Measurements from ENCODE around the gene CIAPIN1. TPM values are rescaled to one million over a fixed set of nuclear protein-coding genes. Genes with fewer than 3 reads are reported as not detected.

Gene CIAPIN1
- total RNA-seq, 1 experiment from 2014 or later = 98.3 TPM

GRCh38 chr16:57387598-57388354, 59.4 kb downstream of the CIAPIN1 start:
- POLR2A ChIA-PET = no interaction called here
- Mint-ChIP-seq H3K27ac (ENCODE audit: unreplicated experiment) (no peak overlapping the region), H3K27me3 (ENCODE audit: insufficient read depth, unreplicated experiment) (no peaks in the 10 kb centered on the region), H3K4me1 (ENCODE audit: low read depth, unreplicated experiment) (peaks cover 25% of the 10 kb centered on the region), H3K36me3 (ENCODE audit: insufficient read depth, unreplicated experiment) (no peaks in the 10 kb centered on the region), H3K9me3 (ENCODE audit: unreplicated experiment) (no peaks in the 10 kb centered on the region), H3K4me3 (ENCODE audit: unreplicated experiment) (no peak overlapping the region)
- no peak for DNase-seq
- no peaks in the 10 kb centered on the region for H3K36me3 ChIP-seq (ENCODE audit: control insufficient read depth, insufficient read depth, low read length)
- H3K4me3 ChIP-seq (ENCODE audit: low read depth, low read length) = no peak overlapping the region
- no TSS peak for BruUV-seq (replicated peaks)
- H3K27me3 ChIP-seq (replicated peaks; ENCODE audit: control insufficient read depth, insufficient read depth, low read length) = no peaks in the 10 kb centered on the region
- peaks cover 20% of the 10 kb centered on the region for H3K4me1 ChIP-seq
- no peak for TF ChIP-seq CTCF (IDR thresholded peaks at IDR 0.05; ENCODE audit: insufficient read depth in 1 of 2, low read depth in 1 of 2, low read length in 1 of 2, severe bottlenecking in 1 of 2, unreplicated experiment in 1 of 2)
- CTCF ChIA-PET = no interaction called here
- intact Hi-C loops (cut with micrococcal nuclease; ENCODE audit: unreplicated experiment) = no loop called here
- H3K9me3 ChIP-seq = no peaks in the 10 kb centered on the region

GRCh38 chr16:57386381-57386951, 60.7 kb downstream of the CIAPIN1 start:
- TF ChIP-seq CTCF (IDR thresholded peaks at IDR 0.05; ENCODE audit: insufficient read depth in 1 of 2, low read depth in 1 of 2, low read length in 1 of 2, severe bottlenecking in 1 of 2, unreplicated experiment in 1 of 2) = no peak
- H3K4me1 ChIP-seq = peaks cover 20% of the 10 kb centered on the region
- peaks cover 25% of the 10 kb centered on the region for H3K4me1 Mint-ChIP-seq (ENCODE audit: low read depth, unreplicated experiment)
- CTCF ChIA-PET = no interaction called here
- no peak overlapping the region for H3K4me3 Mint-ChIP-seq (ENCODE audit: unreplicated experiment)
- no peaks in the 10 kb centered on the region for H3K27me3 ChIP-seq (replicated peaks; ENCODE audit: control insufficient read depth, insufficient read depth, low read length)
- no peak overlapping the region for H3K27ac Mint-ChIP-seq (ENCODE audit: unreplicated experiment)
- no peaks in the 10 kb centered on the region for H3K9me3 ChIP-seq
- DNase-seq = no peak
- BruUV-seq (replicated peaks) = no TSS peak
- H3K27me3 Mint-ChIP-seq (ENCODE audit: insufficient read depth, unreplicated experiment) = no peaks in the 10 kb centered on the region
- intact Hi-C loops (cut with micrococcal nuclease; ENCODE audit: unreplicated experiment) = no loop called here
- POLR2A ChIA-PET = interaction anchor here (0.6 kb wide), 1 partner anchor 82 kb away, joined by 3 read pairs; no protein-coding TSS in a partner anchor
- no peak overlapping the region for H3K4me3 ChIP-seq (ENCODE audit: low read depth, low read length)
- no peaks in the 10 kb centered on the region for H3K9me3 Mint-ChIP-seq (ENCODE audit: unreplicated experiment)
- H3K36me3 Mint-ChIP-seq (ENCODE audit: insufficient read depth, unreplicated experiment) = no peaks in the 10 kb centered on the region
- no peaks in the 10 kb centered on the region for H3K36me3 ChIP-seq (ENCODE audit: control insufficient read depth, insufficient read depth, low read length)

- no TSS peak for BruUV-seq (replicated peaks)
- TF ChIP-seq CTCF (IDR thresholded peaks at IDR 0.05; ENCODE audit: insufficient read depth in 1 of 2, low read depth in 1 of 2, low read length in 1 of 2, severe bottlenecking in 1 of 2, unreplicated experiment in 1 of 2) = no peak
- POLR2A ChIA-PET = no interaction called here
- no peak overlapping the region for H3K27ac Mint-ChIP-seq (ENCODE audit: unreplicated experiment)
- H3K4me1 Mint-ChIP-seq (ENCODE audit: low read depth, unreplicated experiment) = peaks cover 25% of the 10 kb centered on the region
- Histone ChIP-seq H3K4me3 (ENCODE audit: low read depth, low read length) (no peak overlapping the region), H3K4me1 (peaks cover 20% of the 10 kb centered on the region), H3K27me3 (replicated peaks; ENCODE audit: control insufficient read depth, insufficient read depth, low read length) (no peaks in the 10 kb centered on the region), H3K36me3 (ENCODE audit: control insufficient read depth, insufficient read depth, low read length) (no peaks in the 10 kb centered on the region), H3K9me3 (no peaks in the 10 kb centered on the region)
- H3K4me3 Mint-ChIP-seq (ENCODE audit: unreplicated experiment) = no peak overlapping the region
- H3K27me3 Mint-ChIP-seq (ENCODE audit: insufficient read depth, unreplicated experiment) = no peaks in the 10 kb centered on the region
- no peaks in the 10 kb centered on the region for H3K36me3 Mint-ChIP-seq (ENCODE audit: insufficient read depth, unreplicated experiment)
- DNase-seq = no peak
- CTCF ChIA-PET = no interaction called here
- H3K9me3 Mint-ChIP-seq (ENCODE audit: unreplicated experiment) = no peaks in the 10 kb centered on the region
- intact Hi-C loops (cut with micrococcal nuclease; ENCODE audit: unreplicated experiment) = no loop called here
Observed at GRCh38 chr16:57385083-57385482, 62.1 kb downstream of the CIAPIN1 start.
